ENCODE data around the gene SORCS1.

The SORCS1 gene

DNA sequence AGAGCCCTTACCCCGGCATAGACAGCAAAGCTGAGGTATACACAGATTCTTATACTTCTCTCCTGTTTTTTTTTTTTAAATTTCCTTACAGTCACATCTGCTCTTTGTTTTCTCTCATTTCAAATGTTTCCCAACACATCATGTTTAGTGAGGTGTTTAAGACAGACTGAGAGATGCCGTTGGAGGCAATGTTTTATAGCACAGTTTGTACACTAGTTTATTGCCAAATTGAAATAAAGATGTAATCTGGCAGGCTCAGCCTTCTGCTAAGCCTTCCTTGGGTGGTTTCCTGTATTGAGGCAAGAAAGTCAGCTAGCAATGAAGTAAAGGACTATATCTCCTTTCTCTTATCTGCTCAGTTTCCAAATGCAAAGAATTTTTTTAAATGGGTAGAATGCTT is 393.4 kb downstream of the SORCS1 start:
- no peak for TF ChIP-seq CTCF (IDR thresholded peaks at IDR 0.05; ENCODE audit: control extremely low read depth, extremely low read depth, low read depth, missing control alignments)
- CTCF ChIA-PET = interaction anchor here (1.2 kb wide), 1 partner anchor 209 kb away, joined by 3 read pairs; no protein-coding TSS in a partner anchor
- no peak for DNase-seq (ENCODE audit: extremely low spot score)
- POLR2A ChIA-PET = no interaction called here

DNA sequence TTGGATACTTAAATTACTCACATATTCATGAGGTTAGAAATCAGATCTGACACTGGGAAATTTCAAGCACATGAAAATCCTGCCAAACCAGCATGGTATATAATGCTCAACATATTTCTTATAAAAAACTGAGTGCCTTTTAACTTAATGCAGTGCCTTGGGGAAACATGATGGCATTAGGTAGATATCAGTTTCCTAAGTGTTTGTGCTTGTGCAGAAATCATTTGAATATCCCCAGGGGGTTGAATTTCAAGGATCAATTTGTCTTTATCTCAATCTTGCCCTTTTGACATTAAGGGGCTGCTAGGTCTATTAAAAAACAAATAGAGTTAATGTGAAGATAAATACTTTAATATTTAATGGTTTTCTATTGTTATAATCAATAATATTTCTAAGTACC is 396.3 kb downstream of the SORCS1 start:
- TF ChIP-seq CTCF (IDR thresholded peaks at IDR 0.05; ENCODE audit: control extremely low read depth, extremely low read depth, low read depth, missing control alignments) = no peak
- ChIA-PET POLR2A (no interaction called here), CTCF (no interaction called here)
- no peak for DNase-seq (ENCODE audit: extremely low spot score)

- ChIA-PET CTCF (interaction anchor here (1.3 kb wide), 1 partner anchor 19 kb away, joined by 4 read pairs; no protein-coding TSS in a partner anchor), POLR2A (no interaction called here)
- no peak for TF ChIP-seq CTCF (IDR thresholded peaks at IDR 0.05; ENCODE audit: control extremely low read depth, extremely low read depth, low read depth, missing control alignments)
- no peak for DNase-seq (ENCODE audit: extremely low spot score)
These were observed 398.6 kb downstream of the SORCS1 start for GRCh38 chr10:106765928-106766327.

- no peak for TF ChIP-seq CTCF (IDR thresholded peaks at IDR 0.05; ENCODE audit: control extremely low read depth, extremely low read depth, low read depth, missing control alignments)
- CTCF ChIA-PET = no interaction called here
- POLR2A ChIA-PET = no interaction called here
- DNase-seq (ENCODE audit: extremely low spot score) = no peak
These were observed 399.2 kb downstream of the SORCS1 start for GRCh38 chr10:106765241-106765754.

GRCh38 chr10:106764360-106764759 is 400.1 kb downstream of the SORCS1 start:
- ChIA-PET POLR2A (no interaction called here), CTCF (interaction anchor here (1.5 kb wide), 1 partner anchor 13 kb away, joined by 4 read pairs; no protein-coding TSS in a partner anchor)
- TF ChIP-seq CTCF (IDR thresholded peaks at IDR 0.05; ENCODE audit: control extremely low read depth, extremely low read depth, low read depth, missing control alignments) = no peak

GRCh38 chr10:106761906-106762305 is 402.6 kb downstream of the SORCS1 start:
- POLR2A ChIA-PET = no interaction called here
- DNase-seq (ENCODE audit: extremely low spot score) = no peak
- no peak for TF ChIP-seq CTCF (IDR thresholded peaks at IDR 0.05; ENCODE audit: control extremely low read depth, extremely low read depth, low read depth, missing control alignments)
- CTCF ChIA-PET = no interaction called here

More at GRCh38 chr10:106764360-106764759, 400.1 kb downstream of the SORCS1 start:
- no peak for DNase-seq (ENCODE audit: extremely low spot score)
